ENCODE data around the gene ITGAE.
A peak's percentile ranks its signal among the peaks of the same experiment; 100 is the strongest.
"Not testable (repeated sequence)": the region's sequence is repeated elsewhere in the genome, so short reads cannot be mapped to it uniquely, and the experiment has no call there.

Gene ITGAE

DNA sequence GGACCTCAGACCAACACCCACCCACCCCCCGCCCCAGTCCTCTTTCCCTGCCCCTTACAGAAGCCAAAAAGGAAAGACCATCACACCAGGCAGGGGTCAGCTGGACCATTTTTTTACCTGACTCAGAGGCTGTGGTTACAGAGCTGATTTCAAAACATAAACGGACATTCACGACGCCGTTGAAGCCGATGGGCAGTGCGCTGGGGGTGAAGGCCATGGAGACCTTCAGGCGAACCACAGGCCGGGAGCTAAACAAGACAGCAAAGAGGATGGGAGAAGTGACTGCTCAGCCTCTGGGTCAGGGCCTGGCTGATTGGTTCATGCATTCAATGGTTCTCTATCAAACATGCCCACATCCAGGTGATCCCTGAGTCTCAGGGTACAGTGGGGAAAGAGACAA lies 53.2 kb downstream of the ITGAE start:
- no peak for DNase-seq (ENCODE audit: low spot score)
- TF ChIP-seq, protein P1, sequence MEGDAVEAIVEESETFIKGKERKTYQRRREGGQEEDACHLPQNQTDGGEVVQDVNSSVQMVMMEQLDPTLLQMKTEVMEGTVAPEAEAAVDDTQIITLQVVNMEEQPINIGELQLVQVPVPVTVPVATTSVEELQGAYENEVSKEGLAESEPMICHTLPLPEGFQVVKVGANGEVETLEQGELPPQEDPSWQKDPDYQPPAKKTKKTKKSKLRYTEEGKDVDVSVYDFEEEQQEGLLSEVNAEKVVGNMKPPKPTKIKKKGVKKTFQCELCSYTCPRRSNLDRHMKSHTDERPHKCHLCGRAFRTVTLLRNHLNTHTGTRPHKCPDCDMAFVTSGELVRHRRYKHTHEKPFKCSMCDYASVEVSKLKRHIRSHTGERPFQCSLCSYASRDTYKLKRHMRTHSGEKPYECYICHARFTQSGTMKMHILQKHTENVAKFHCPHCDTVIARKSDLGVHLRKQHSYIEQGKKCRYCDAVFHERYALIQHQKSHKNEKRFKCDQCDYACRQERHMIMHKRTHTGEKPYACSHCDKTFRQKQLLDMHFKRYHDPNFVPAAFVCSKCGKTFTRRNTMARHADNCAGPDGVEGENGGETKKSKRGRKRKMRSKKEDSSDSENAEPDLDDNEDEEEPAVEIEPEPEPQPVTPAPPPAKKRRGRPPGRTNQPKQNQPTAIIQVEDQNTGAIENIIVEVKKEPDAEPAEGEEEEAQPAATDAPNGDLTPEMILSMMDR (IDR thresholded peaks at IDR 0.05; ENCODE audit: extremely low read depth, missing control alignments), result no peak

DNA sequence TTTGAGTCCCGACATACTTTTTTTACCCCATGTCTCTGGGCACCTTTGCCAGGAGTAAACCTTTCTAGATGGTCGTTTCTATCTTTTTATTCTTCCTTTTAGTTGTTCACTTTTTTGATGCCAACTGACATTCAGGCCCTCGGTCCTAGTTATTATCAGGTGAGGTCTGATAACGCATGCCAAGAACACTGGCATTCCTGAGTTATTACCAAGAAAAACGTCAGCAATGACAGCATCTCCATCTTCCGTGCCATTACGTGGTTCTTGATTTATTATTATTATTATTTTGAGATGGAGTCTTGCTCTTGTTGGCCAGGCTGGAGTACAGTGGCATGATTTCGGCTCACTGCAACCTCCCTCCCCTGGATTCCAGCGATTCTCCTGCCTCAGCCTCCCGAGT lies 55.9 kb downstream of the ITGAE start:
- TF ChIP-seq, protein P1 (IDR thresholded peaks at IDR 0.05; ENCODE audit: extremely low read depth, missing control alignments), result no peak
- DNase-seq (ENCODE audit: low spot score), result no peak

DNA sequence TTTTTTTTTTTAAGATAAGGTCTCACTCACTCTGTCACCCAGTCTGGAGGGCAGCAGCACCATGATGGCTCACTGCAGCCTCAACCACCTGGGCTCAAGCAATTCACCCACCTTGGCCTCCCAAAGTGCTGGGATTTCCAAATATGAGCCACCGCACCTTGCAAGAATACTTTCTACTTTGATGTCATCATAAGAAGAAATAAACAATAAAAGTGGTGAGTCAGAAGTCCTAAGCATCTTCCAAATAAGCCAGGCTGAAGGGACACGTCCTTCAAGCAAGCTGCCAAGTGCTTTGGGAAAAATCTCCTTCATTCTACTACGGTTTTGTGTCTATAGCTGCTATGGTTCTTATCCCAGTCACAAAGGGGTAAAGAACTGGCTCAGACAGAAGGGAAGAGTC lies 57.0 kb downstream of the ITGAE start:
- TF ChIP-seq, protein P1 (IDR thresholded peaks at IDR 0.05; ENCODE audit: extremely low read depth, missing control alignments), result no peak

DNA sequence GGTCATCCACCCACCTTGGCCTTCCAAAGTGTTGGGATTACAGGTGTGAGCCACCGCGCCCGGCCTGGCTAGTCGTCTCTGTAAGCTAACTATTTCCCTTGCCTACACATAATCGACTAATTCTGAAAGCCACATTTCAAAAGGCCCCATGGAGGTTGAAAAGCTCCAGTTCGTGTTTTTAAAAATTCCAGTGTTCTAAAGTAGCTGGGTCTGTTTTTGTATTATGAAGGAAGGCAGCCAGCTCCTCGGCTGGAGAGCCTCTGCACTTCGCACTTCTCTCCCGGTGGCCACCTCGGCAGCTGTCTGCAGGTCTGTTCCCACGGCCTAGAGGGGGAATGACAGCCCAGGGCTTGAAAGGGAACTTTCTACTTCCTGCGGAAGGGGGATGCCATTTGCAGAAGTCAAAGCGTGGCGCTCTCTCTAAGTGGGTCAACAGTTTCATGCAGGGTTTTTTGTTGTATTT lies 60.3 kb downstream of the ITGAE start:
- TF ChIP-seq, protein P1 (IDR thresholded peaks at IDR 0.05; ENCODE audit: extremely low read depth, missing control alignments), result no peak
- peak; percentile 50 for DNase-seq (ENCODE audit: low spot score)

More for the DNA sequence above, 57.0 kb downstream of the ITGAE start:
- DNase-seq (ENCODE audit: low spot score), result no peak

DNA sequence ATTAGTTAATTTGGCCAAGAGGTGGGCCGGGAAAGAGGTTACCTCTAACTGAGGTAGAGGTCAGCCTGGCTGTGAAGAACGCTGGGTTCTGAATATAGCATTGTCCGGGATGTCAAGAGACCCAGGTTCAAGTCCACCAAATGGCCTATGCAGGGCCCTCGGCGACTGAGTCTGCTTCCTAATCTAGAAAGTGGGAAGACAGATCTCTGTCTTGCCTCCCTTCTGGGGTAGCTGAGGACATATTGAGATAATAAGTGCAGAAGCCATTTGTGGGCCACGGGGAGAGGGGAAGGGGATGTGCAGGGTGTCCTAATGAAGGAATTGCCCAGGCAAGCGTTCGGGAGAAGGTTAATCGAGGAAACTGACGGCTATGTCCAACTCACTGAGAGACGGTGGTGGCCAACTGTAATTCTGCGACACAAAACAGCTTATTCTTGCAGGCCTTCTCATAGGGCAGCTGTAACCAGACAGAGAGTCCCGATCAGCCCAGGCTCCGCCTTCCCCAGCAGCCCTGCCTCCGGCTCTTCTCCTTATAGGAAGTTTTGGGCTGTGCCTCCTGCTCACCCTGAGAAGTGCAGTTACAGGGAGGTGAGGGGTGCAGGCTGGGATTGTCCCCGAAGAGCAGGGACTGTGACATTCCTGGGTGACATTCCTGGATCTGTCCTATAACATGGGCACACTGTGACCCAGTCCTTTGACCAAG lies 61.4 kb downstream of the ITGAE start:
- DNase-seq (ENCODE audit: low spot score), result no peak
- TF ChIP-seq, protein P1 (IDR thresholded peaks at IDR 0.05; ENCODE audit: extremely low read depth, missing control alignments), result no peak

DNA sequence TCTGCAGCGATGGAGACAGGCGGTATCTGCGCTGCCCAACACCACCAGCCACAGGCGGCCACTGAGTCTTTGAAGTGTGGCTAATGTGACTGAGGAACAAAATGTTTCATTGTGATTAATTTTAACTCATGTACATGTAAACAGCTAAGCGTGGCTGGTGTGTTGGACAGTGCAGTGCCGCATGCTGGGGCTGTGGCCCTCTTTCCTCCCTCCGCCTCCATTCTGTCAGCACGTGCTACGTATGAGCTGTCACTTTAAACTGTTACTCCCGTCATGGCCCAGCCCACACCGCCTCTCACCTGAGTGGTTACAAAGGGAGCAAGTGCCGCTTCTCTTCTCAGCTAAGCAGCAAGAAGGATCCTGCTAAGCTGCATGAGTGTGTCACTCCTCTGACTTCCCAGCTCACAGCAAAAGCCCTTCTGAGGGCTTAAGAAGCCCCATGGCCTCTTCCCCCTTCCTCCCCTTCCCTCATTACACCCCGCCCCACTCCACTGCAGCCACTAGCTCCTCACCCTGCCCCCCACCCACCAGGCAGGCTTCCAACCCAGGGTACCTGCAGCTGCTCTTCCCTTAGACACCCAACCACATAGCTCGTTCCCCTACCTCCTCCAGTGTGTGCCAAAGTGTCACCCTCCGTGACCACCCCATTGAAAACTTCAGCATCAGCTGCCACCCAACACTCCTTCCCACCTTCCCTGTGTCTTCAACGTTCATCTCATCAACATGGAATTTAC lies 62.3 kb downstream of the ITGAE start:
- TF ChIP-seq, protein P1 (IDR thresholded peaks at IDR 0.05; ENCODE audit: extremely low read depth, missing control alignments), result no peak
- DNase-seq (ENCODE audit: low spot score), result no peak

DNA sequence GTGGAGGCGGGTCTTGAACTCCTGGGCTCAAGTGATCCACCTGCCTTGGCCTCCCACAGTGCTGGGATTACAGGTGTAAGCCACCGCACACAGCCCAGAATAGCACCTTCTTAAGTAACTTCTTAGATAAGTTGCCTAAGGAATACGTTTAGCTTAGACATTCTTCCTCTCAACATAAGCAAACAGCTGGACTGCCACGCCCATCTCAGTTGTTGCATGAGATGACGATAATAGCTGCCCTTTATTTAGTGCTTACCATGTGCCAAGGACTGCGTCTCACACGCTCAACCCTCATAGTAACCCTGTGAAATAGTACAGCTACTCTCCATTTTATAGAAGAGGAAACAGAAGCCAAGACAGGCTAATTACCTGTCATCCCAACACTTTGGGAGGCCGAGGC lies 65.5 kb downstream of the ITGAE start:
- no peak for DNase-seq (ENCODE audit: low spot score)
- TF ChIP-seq, protein P1 (IDR thresholded peaks at IDR 0.05; ENCODE audit: extremely low read depth, missing control alignments), result no peak

DNA sequence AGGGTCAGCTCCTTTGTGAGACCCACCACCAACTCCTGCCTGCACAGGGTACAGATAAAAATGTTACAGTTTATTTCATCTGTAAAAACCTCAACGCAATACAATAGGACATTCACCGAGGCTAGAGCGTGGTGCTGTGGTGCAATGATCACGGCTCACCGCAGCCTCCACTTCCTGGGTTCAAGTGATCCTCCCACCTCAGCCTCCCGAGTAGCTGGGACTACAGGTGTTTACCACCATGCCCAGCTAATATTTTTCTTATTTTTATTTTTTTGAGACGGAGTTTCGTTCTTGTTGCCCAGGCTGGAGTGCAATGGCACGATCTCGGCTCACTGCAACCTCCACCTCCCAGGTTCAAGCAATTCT lies 66.1 kb downstream of the ITGAE start:
- not testable (repeated sequence) for DNase-seq (ENCODE audit: low spot score)

All from GM20000 (cell line).